A549 (cell line): ENCODE results near the gene SCG2.

Experiments used
- BHLHE40 ChIP-seq: IDR thresholded peaks from 2 replicates; pipeline ENCODE4 v1.6.1; 2012; ENCODE audit warnings: low read depth, low read length, inconsistent platforms
- CEBPB ChIP-seq, 2 experiments: fragments of >200 bp in 1 of 2; sonication (Bioruptor Twin) in 1 of 2; formaldehyde crosslinking in 1 of 2; IDR thresholded peaks; 2 replicates each; pipeline ENCODE4 v1.6.1; 2012 to 2016
- CTCF ChIP-seq: fragments of >200 bp; sonication (Bioruptor Twin); formaldehyde crosslinking; IDR thresholded peaks from 3 replicates; pipeline ENCODE4 v1.5.1; 2016
- EHMT2 ChIP-seq: fragments of 200-600 bp; sonication (generic); IDR thresholded peaks from 2 replicates; pipeline ENCODE4 v1.6.1; 2016; ENCODE audit warnings: antibody characterized with exemption, low read depth, mild to moderate bottlenecking, moderate library complexity
- FOSL2 ChIP-seq, 2 experiments: fragments of 450-650 bp in 1 of 2; fragments of >200 bp in 1 of 2; sonication (Bioruptor Twin) in 1 of 2; formaldehyde crosslinking; IDR thresholded peaks; 2 replicates each; pipeline versions ENCODE4 v1.5.0 to v1.6.1; 2016 to 2020; ENCODE audit warnings: mild to moderate bottlenecking in 1 of 2, moderate library complexity in 1 of 2
- JUN ChIP-seq, 2 experiments: fragments of >200 bp; sonication (Bioruptor Twin); formaldehyde crosslinking; IDR thresholded peaks; 2 replicates in 1 of 2; 3 replicates in 1 of 2; pipeline ENCODE4 v1.6.1; 2016 to 2017
- JUNB ChIP-seq: fragments of >200 bp; sonication (Bioruptor Twin); formaldehyde crosslinking; IDR thresholded peaks from 2 replicates; pipeline ENCODE4 v1.6.1; 2016
- MAFK ChIP-seq: fragments of 450-650 bp; IDR thresholded peaks from 2 replicates; pipeline ENCODE4 v1.6.1; 2014; ENCODE audit not compliant: partially characterized antibody
- MAX ChIP-seq: IDR thresholded peaks from 2 replicates; pipeline ENCODE4 v1.6.1; 2012
- MYC ChIP-seq: IDR thresholded peaks from 2 replicates; pipeline ENCODE4 v1.6.1; 2012; ENCODE audit warnings: mild to moderate bottlenecking, inconsistent platforms, low read length, improper control_type of control experiment, borderline replicate concordance
- PBX3 ChIP-seq: IDR thresholded peaks from 2 replicates; pipeline ENCODE4 v1.6.1; 2012
- POLR2A ChIP-seq: IDR thresholded peaks from 2 replicates; pipeline ENCODE4 v1.6.1; 2012; ENCODE audit warnings: mild to moderate bottlenecking, low read length
- POLR2AphosphoS2 ChIP-seq: conservative IDR thresholded peaks from 2 replicates; pipeline ENCODE4 v1.6.1; 2012; ENCODE audit warnings: low read length, improper control_type of control experiment, inconsistent platforms
- RAD21 ChIP-seq, 2 experiments: fragments of >200 bp in 1 of 2; sonication (Bioruptor Twin) in 1 of 2; formaldehyde crosslinking in 1 of 2; IDR thresholded peaks in 1 of 2; conservative IDR thresholded peaks in 1 of 2; 2 replicates in 1 of 2; 3 replicates in 1 of 2; pipeline ENCODE4 v1.6.1; 2012 to 2018; ENCODE audit warnings: inconsistent platforms in 1 of 2

DNA sequence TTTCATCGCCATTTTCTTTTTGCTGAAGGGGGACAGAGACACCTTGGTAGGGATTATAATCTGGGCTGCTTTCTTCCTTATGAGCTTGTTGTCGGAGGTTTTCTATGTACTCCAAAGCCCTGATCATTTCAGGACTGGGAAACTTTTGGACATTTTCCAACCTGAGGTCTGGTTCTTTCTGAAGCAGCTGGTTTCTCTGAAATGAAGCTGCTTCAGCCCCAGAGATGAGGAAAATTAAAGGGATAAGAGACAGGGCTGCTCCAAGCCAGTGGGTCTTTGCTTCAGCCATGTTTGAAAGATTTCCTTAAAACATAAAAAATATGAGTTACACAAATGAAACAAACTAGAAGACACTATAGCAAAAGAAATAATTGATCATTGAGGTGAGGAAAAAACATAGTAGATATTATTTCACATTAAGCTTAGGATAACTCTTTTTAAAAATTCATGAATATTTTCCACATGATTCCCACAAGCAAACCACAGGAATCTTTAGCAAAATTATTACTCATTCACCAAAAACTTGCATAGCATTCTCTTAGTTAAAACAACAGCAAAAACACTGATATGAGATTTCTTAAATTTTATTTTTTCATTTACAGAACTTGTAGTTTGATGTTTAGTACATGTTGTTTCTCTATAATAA is 3.0 kb downstream of the SCG2 start:
- TF ChIP-seq CTCF, result no peak
- no peak for TF ChIP-seq FOSL2 (IDR thresholded peaks at IDR 0.05)
- no peak for TF ChIP-seq FOSL2 (CRISPR knock-in tag; IDR thresholded peaks at IDR 0.05)
- no peak for TF ChIP-seq EHMT2
- TF ChIP-seq RAD21 (conservative IDR thresholded peaks at IDR 0.05 in 1 of 2, IDR thresholded peaks at IDR 0.05 in 1 of 2), result no peak
- TF ChIP-seq POLR2AphosphoS2, result no peak
- TF ChIP-seq BHLHE40, result no peak
- no peak for TF ChIP-seq CEBPB (IDR thresholded peaks at IDR 0.05)
- no peak for TF ChIP-seq PBX3
- no peak for TF ChIP-seq MYC
- no peak for TF ChIP-seq POLR2A
- no peak for TF ChIP-seq MAFK
- TF ChIP-seq JUNB, result no peak
- no peak for TF ChIP-seq JUN (IDR thresholded peaks at IDR 0.05)
- no peak for TF ChIP-seq MAX
